PC-3 (cell line): Measurements from ENCODE around the gene SFI1. TPM values are rescaled to one million over a fixed set of nuclear protein-coding genes. Genes with fewer than 3 reads are reported as not detected.

Experiments used
- ATAC-seq: fragments of 200-7000 bp; cut with Tn5 transposase; 2 replicates; pipeline ENCODE4 v1.9.1; 2020; ENCODE audit warnings: mild to moderate bottlenecking, moderate library complexity
- BruUV-seq: library from RNA; stranded (reverse); fragments of 400-500 nt; replicated peaks from 2 replicates; lab custom pipeline; 2021; lab: Mats Ljungman, UMichigan
- CTCF ChIA-PET: fragments of 300-600 bp; sonication (Branson Sonifier 250); formaldehyde crosslinking; loops from one replicate; lab custom pipeline; 2022; ENCODE audit warnings: antibody characterized with exemption; lab: Charles Lee
- POLR2A ChIA-PET: fragments of 300-600 bp; sonication (Branson Sonifier 250); formaldehyde crosslinking; loops from one replicate; lab custom pipeline; 2022; ENCODE audit warnings: antibody characterized with exemption; ENCODE audit not compliant: unreplicated experiment; lab: Charles Lee
- DNase-seq: peaks from one replicate; pipeline ENCODE4 v3.0.0-alpha.2; 2015
- H2AFZ ChIP-seq: fragments of 300-600 bp; sonication (generic); 2 replicates; pipeline ENCODE4 v1.6.0; 2016; ENCODE audit warnings: antibody characterized with exemption, low read length
- H3F3A ChIP-seq: fragments of 300-600 bp; sonication (generic); one replicate; pipeline ENCODE4 v1.6.0; 2017; ENCODE audit warnings: antibody characterized with exemption, low read length, control low read depth, mild to moderate bottlenecking; ENCODE audit not compliant: unreplicated experiment
- H3K27ac ChIP-seq: fragments of 300-600 bp; sonication (generic); 2 replicates; pipeline ENCODE4 v1.5.1; 2016; ENCODE audit warnings: mild to moderate bottlenecking, low read length
- H3K27me3 ChIP-seq: fragments of 300-600 bp; sonication (generic); 2 replicates; pipeline ENCODE4 v1.6.1; 2016; ENCODE audit warnings: low read length, mixed read lengths
- H3K36me3 ChIP-seq: fragments of 300-600 bp; sonication (generic); 2 replicates; pipeline ENCODE4 v1.6.1; 2016; ENCODE audit warnings: low read depth, mixed run types, low read length, mixed read lengths
- H3K4me1 ChIP-seq: fragments of 300-600 bp; sonication (generic); 2 replicates; pipeline ENCODE4 v1.5.1; 2016; ENCODE audit warnings: low read length; ENCODE audit not compliant: insufficient read depth
- H3K4me2 ChIP-seq: fragments of 300-600 bp; sonication (generic); 2 replicates; pipeline ENCODE4 v1.6.0; 2016; ENCODE audit warnings: low read length
- H3K4me3 ChIP-seq: fragments of 300-600 bp; sonication (generic); 2 replicates; pipeline ENCODE4 v1.5.1; 2016; ENCODE audit warnings: mild to moderate bottlenecking, low read length, mixed read lengths
- H3K79me2 ChIP-seq: fragments of 300-600 bp; sonication (generic); 2 replicates; pipeline ENCODE4 v1.6.1; 2017; ENCODE audit warnings: low read length, mixed read lengths
- H3K9ac ChIP-seq: fragments of 300-600 bp; sonication (generic); 2 replicates; pipeline ENCODE4 v1.6.0; 2016; ENCODE audit warnings: mild to moderate bottlenecking, low read length
- H3K9me2 ChIP-seq: fragments of 300-600 bp; sonication (generic); replicated peaks from 2 replicates; pipeline ENCODE4 v1.6.1; 2016; ENCODE audit warnings: mixed run types, low read length, mixed read lengths
- H3K9me3 ChIP-seq: fragments of 300-600 bp; sonication (generic); 2 replicates; pipeline ENCODE4 v1.6.1; 2016; ENCODE audit warnings: low read length, mixed read lengths
- H4K20me1 ChIP-seq: fragments of 300-600 bp; sonication (generic); 2 replicates; pipeline ENCODE4 v1.6.1; 2016; ENCODE audit warnings: low read length, mixed read lengths
- EZH2 ChIP-seq: fragments of 300-600 bp; sonication (generic); IDR thresholded peaks from one replicate; pipeline ENCODE4 v1.6.1; 2017; ENCODE audit warnings: antibody characterized with exemption, mild to moderate bottlenecking, low read length; ENCODE audit not compliant: unreplicated experiment
- EZH2phosphoT487 ChIP-seq: fragments of 300-600 bp; sonication (generic); IDR thresholded peaks from 2 replicates; pipeline ENCODE4 v1.6.1; 2018; ENCODE audit warnings: mild to moderate bottlenecking, antibody characterized with exemption, low read length, borderline replicate concordance
- intact Hi-C: fragments of 100-400 bp; cut with micrococcal nuclease; formaldehyde crosslinking; loops from 2 replicates; pipeline ENCODE4 v1.9.0; 2023
- total RNA-seq: library from RNA; depleted of rRNA; stranded (reverse); fragments of >200 nt; gene quantifications from 2 replicates; pipeline ENCODE4 v1.2.3, GENCODE V29; 2014
- TF ChIP-seq, protein P1 (sequence below): fragments of 300-600 bp; sonication (generic); conservative IDR thresholded peaks from 2 replicates; pipeline ENCODE4 v1.5.1; 2017; ENCODE audit warnings: antibody characterized with exemption, low read depth, mild to moderate bottlenecking, low read length

SFI1 gene
- total RNA-seq, 1 experiment from 2014 or later = 22.5 TPM

DNA sequence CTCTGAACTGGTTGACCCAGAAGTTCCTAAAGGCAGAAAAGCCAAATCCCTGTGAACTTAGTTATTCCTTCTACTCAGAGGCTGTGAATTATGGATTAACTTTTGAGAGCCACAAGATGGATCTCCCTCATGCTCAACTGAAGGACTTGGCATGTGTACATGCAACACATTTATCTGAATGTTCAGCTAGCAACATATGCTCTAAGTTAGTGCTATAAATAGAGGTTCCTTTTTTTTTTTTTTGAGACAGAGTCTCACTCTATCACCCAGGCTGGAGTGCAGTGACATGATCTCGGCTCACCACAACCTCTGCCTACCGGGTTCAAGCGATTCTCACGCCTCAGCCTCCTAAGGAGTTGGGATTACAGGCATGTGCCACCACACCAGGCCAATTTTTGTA is 46.8 kb upstream of the SFI1 start:
- H3K4me2 ChIP-seq = no peak overlapping the region
- no peak overlapping the region for H3K9ac ChIP-seq
- no peak overlapping the region for H3K27ac ChIP-seq
- H4K20me1 ChIP-seq = no peaks in the 10 kb centered on the region
- no peaks in the 10 kb centered on the region for H3K27me3 ChIP-seq
- H3K4me3 ChIP-seq = no peak overlapping the region
- H3K79me2 ChIP-seq = no peaks in the 10 kb centered on the region
- intact Hi-C loops = no loop called here
- no TSS peak for BruUV-seq
- no peaks in the 10 kb centered on the region for H3K9me3 ChIP-seq
- TF ChIP-seq, protein P1, sequence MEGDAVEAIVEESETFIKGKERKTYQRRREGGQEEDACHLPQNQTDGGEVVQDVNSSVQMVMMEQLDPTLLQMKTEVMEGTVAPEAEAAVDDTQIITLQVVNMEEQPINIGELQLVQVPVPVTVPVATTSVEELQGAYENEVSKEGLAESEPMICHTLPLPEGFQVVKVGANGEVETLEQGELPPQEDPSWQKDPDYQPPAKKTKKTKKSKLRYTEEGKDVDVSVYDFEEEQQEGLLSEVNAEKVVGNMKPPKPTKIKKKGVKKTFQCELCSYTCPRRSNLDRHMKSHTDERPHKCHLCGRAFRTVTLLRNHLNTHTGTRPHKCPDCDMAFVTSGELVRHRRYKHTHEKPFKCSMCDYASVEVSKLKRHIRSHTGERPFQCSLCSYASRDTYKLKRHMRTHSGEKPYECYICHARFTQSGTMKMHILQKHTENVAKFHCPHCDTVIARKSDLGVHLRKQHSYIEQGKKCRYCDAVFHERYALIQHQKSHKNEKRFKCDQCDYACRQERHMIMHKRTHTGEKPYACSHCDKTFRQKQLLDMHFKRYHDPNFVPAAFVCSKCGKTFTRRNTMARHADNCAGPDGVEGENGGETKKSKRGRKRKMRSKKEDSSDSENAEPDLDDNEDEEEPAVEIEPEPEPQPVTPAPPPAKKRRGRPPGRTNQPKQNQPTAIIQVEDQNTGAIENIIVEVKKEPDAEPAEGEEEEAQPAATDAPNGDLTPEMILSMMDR = no peak
- no peak for TF ChIP-seq EZH2
- no peak for TF ChIP-seq EZH2phosphoT487
- CTCF ChIA-PET = no interaction called here
- no peaks in the 10 kb centered on the region for H3K4me1 ChIP-seq
- H3K9me2 ChIP-seq = no peaks in the 10 kb centered on the region
- POLR2A ChIA-PET = no interaction called here
- H2AFZ ChIP-seq = no peak overlapping the region
- no peak for ATAC-seq
- H3F3A ChIP-seq = no peaks in the 10 kb centered on the region
- peaks cover 7% of the 10 kb centered on the region; the same call in 1 of the 2 replicates for H3K36me3 ChIP-seq
- DNase-seq = no peak

DNA sequence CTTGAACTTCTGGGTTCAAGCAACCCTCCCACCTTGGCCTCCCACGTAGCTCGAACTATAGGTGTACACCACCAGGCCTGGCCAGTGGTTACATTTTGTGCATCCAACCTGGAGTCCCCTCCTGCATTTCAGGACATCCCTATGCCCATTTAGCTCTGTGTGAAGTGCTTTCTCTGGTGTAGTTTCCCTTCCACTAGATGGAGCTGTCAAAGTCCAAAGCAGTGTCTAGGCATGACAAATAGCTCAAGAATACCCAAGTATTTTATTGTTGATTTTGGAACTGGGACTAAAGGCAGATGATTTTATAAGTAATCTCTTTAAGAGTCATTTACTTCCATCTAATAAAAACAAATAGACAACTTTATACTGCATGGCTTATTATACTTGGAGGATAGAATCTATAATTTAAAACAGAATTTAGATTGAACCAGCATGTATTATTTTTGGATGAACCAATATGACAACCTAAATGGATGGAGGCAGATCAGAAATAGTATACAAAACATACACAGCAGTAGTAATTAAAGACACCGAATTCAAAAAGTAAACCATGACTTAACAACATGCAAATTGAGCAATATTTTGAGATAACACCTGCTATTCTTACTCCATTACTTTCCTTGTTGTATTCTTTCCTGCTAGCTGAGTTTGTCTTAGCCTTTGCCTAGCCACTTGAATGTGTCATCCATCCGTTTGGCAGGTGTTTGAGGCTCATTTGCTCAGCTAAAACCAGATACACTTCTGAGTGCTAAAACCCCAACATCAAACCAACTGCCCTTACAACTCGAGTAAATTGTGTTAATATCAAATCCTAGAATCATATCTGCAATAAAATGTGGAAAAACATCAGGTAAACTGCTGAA is 44.4 kb upstream of the SFI1 start:
- Histone ChIP-seq H3K4me1 (no peaks in the 10 kb centered on the region), H3K9ac (no peak overlapping the region), H4K20me1 (no peaks in the 10 kb centered on the region), H2AFZ (no peak overlapping the region), H3K9me3 (no peaks in the 10 kb centered on the region), H3F3A (no peaks in the 10 kb centered on the region), H3K79me2 (no peaks in the 10 kb centered on the region), H3K36me3 (peaks cover 11% of the 10 kb centered on the region; the same call in 1 of the 2 replicates), H3K27me3 (no peaks in the 10 kb centered on the region), H3K27ac (no peak overlapping the region), H3K9me2 (no peaks in the 10 kb centered on the region), H3K4me2 (no peak overlapping the region), H3K4me3 (no peak overlapping the region)
- intact Hi-C loops = loop anchor here (5.0 kb wide), 1 partner anchor 180 kb away; no protein-coding TSS in a partner anchor
- ChIA-PET CTCF (interaction anchor here (0.5 to 0.7 kb wide), 3 partner anchors 19 to 1306 kb away, joined by 3 to 12 read pairs (median 6); no protein-coding TSS in a partner anchor), POLR2A (interaction anchor here (0.6 kb wide), 1 partner anchor 162 kb away, joined by 7 read pairs; no protein-coding TSS in a partner anchor)
- TF ChIP-seq EZH2 (no peak), EZH2phosphoT487 (no peak)
- TF ChIP-seq, protein P1 = peak; percentile 69
- peak; percentile 94 for ATAC-seq
- peak; percentile 69 for DNase-seq
- BruUV-seq = no TSS peak

GRCh38 chr22:31461699-31462098 is 34.6 kb upstream of the SFI1 start:
- H3K9me2 ChIP-seq = no peaks in the 10 kb centered on the region
- BruUV-seq = no TSS peak
- H3F3A ChIP-seq = no peaks in the 10 kb centered on the region
- ATAC-seq (no peak), DNase-seq (no peak)
- no peaks in the 10 kb centered on the region for H3K9me3 ChIP-seq
- H3K9ac ChIP-seq = no peak overlapping the region
- CTCF ChIA-PET = no interaction called here
- peaks cover 14% of the 10 kb centered on the region for H3K36me3 ChIP-seq
- H3K4me1 ChIP-seq = no peaks in the 10 kb centered on the region
- no peak overlapping the region for H3K4me3 ChIP-seq
- no peaks in the 10 kb centered on the region for H4K20me1 ChIP-seq
- no peak overlapping the region for H3K4me2 ChIP-seq
- intact Hi-C loops = no loop called here
- H3K27ac ChIP-seq = no peak overlapping the region
- no peaks in the 10 kb centered on the region for H3K79me2 ChIP-seq
- POLR2A ChIA-PET = no interaction called here
- TF ChIP-seq EZH2phosphoT487 (no peak), EZH2 (no peak)
- TF ChIP-seq, protein P1 = no peak
- no peaks in the 10 kb centered on the region for H3K27me3 ChIP-seq
- H2AFZ ChIP-seq = no peak overlapping the region
